ENCODE results near the gene BYSL.

GRCh38 chr6:41878961-41879405 lies 42.3 kb upstream of the BYSL start:
- TF ChIP-seq CTCF (IDR thresholded peaks at IDR 0.05; ENCODE audit: low read depth, low read length, poor library complexity, severe bottlenecking) (no peak), EZH2phosphoT487 (IDR thresholded peaks at IDR 0.05; ENCODE audit: borderline replicate concordance, low read length) (no peak)
